Measurements from ENCODE around the gene FOSL2.

FOSL2 gene

GRCh38 chr2:28394997-28395333 is 2.3 kb downstream of the FOSL2 start:
- DNase-seq (ENCODE audit: low read depth in 2 of 2), result no peak

GRCh38 chr2:28395334-28396061 is 2.8 kb downstream of the FOSL2 start:
- no peak for DNase-seq (ENCODE audit: low read depth in 2 of 2)

- no peak for DNase-seq (ENCODE audit: low read depth in 2 of 2)
Observed at GRCh38 chr2:28397043-28397381, 4.4 kb downstream of the FOSL2 start.

- DNase-seq (ENCODE audit: low read depth in 2 of 2), result no peak
Observed at GRCh38 chr2:28398101-28398834, 5.6 kb downstream of the FOSL2 start.

GRCh38 chr2:28399289-28399688 is 6.6 kb downstream of the FOSL2 start:
- DNase-seq (ENCODE audit: low read depth in 2 of 2), result no peak

GRCh38 chr2:28399956-28400355 is 7.3 kb downstream of the FOSL2 start:
- DNase-seq (ENCODE audit: low read depth in 2 of 2), result no peak

GRCh38 chr2:28400419-28400818 is 7.8 kb downstream of the FOSL2 start:
- DNase-seq (ENCODE audit: low read depth in 2 of 2), result no peak

- no peak for DNase-seq (ENCODE audit: low read depth in 2 of 2)
Observed at GRCh38 chr2:28400921-28401320, 8.3 kb downstream of the FOSL2 start.

- no peak for DNase-seq (ENCODE audit: low read depth in 2 of 2)
Observed at GRCh38 chr2:28401411-28401810, 8.8 kb downstream of the FOSL2 start.

GRCh38 chr2:28401948-28402550 is 9.4 kb downstream of the FOSL2 start:
- DNase-seq (ENCODE audit: low read depth in 2 of 2), result no peak

- DNase-seq (ENCODE audit: low read depth in 2 of 2), result no peak
Observed at GRCh38 chr2:28403370-28403956, 10.8 kb downstream of the FOSL2 start.

GRCh38 chr2:28404086-28404485 is 11.4 kb downstream of the FOSL2 start:
- DNase-seq (ENCODE audit: low read depth in 2 of 2), result no peak

GRCh38 chr2:28405537-28405936 is 12.9 kb downstream of the FOSL2 start:
- no peak for DNase-seq (ENCODE audit: low read depth in 2 of 2)

GRCh38 chr2:28406276-28407096 is 13.8 kb downstream of the FOSL2 start:
- DNase-seq (ENCODE audit: low read depth in 2 of 2), result peak in 1 of 2 donors; percentile 32

GRCh38 chr2:28407131-28407975 is 14.7 kb downstream of the FOSL2 start:
- no peak for DNase-seq (ENCODE audit: low read depth in 2 of 2)

- no peak for DNase-seq (ENCODE audit: low read depth in 2 of 2)
Observed at GRCh38 chr2:28407976-28408690, 15.5 kb downstream of the FOSL2 start.

GRCh38 chr2:28408764-28409599 is 16.3 kb downstream of the FOSL2 start:
- DNase-seq (ENCODE audit: low read depth in 2 of 2), result peak in 1 of 2 donors; percentile 36

- no peak for DNase-seq (ENCODE audit: low read depth in 2 of 2)
Observed at GRCh38 chr2:28411166-28411755, 18.6 kb downstream of the FOSL2 start.
